Activated naive CD4-positive, alpha-beta T cell treated with anti-CD3 and anti-CD28 coated beads, Interleukin-2, amount 50 U/mL, for 72 hours (primary cell): ENCODE measurements around the gene EFCC1. TPM values are rescaled to one million over a fixed set of nuclear protein-coding genes. Genes with fewer than 3 reads are reported as not detected.
"Not testable (repeated sequence)": the region's sequence is repeated elsewhere in the genome, so short reads cannot be mapped to it uniquely, and the experiment has no call there.

Experiments
- ATAC-seq, 2 donors: fragments of 150-1000 bp; cut with Tn5 transposase; 2 replicates each; pipeline ENCODE4 v1.10.0; 2021; ENCODE audit warnings: mild to moderate bottlenecking in 2 of 2, moderate library complexity in 2 of 2
- DNase-seq, 2 donors: peaks; one replicate each; pipeline ENCODE4 v3.0.0; 2021 to 2022; ENCODE audit warnings: low spot score in 2 of 2
- H3K27ac Mint-ChIP-seq, 2 donors: one replicate each; pipeline ENCODE4 v1.8.0; 2022; ENCODE audit warnings: mild to moderate bottlenecking in 2 of 2, mixed read lengths in 2 of 2
- H3K36me3 Mint-ChIP-seq, 2 donors: one replicate each; pipeline ENCODE4 v1.8.0; 2022; ENCODE audit warnings: mixed read lengths in 2 of 2
- H3K9me3 Mint-ChIP-seq, 2 donors: one replicate each; pipeline ENCODE4 v1.8.0; 2022; ENCODE audit warnings: mixed read lengths in 2 of 2
- total RNA-seq, 2 donors: library from RNA; stranded (reverse); gene quantifications; one replicate each; pipeline ENCODE4 v1.2.3, GENCODE V29; 2022

The EFCC1 gene
- total RNA-seq, 2 donors from 2014 or later: 0.18 TPM; not detected in 1

- H3K9me3 Mint-ChIP-seq: no peaks in the 10 kb centered on the region
- H3K27ac Mint-ChIP-seq: peak overlapping the region in 1 of 2 donors; percentile 95
- DNase-seq (no peak), ATAC-seq (no peak)
- H3K36me3 Mint-ChIP-seq: no peaks in the 10 kb centered on the region
Observed at GRCh38 chr3:129054605-129055104, 53.6 kb downstream of the EFCC1 start.

- Mint-ChIP-seq H3K27ac (peak overlapping the region in 1 of 2 donors; percentile 11), H3K9me3 (no peaks in the 10 kb centered on the region), H3K36me3 (no peaks in the 10 kb centered on the region)
- ATAC-seq (no peak), DNase-seq (no peak)
Observed at GRCh38 chr3:129056451-129057173, 55.5 kb downstream of the EFCC1 start.

- DNase-seq (no peak), ATAC-seq (no peak)
- no peaks in the 10 kb centered on the region for H3K36me3 Mint-ChIP-seq
- H3K27ac Mint-ChIP-seq: peak overlapping the region in 1 of 2 donors; percentile 11
- no peaks in the 10 kb centered on the region for H3K9me3 Mint-ChIP-seq
Observed at GRCh38 chr3:129057249-129057648, 56.1 kb downstream of the EFCC1 start.

- ATAC-seq: peak in 1 of 2 donors; percentile 46
- DNase-seq: no peak
- Mint-ChIP-seq H3K36me3 (no peaks in the 10 kb centered on the region), H3K27ac (peak overlapping the region in 1 of 2 donors; percentile 14), H3K9me3 (no peaks in the 10 kb centered on the region)
Observed at GRCh38 chr3:129058441-129059200, 57.5 kb downstream of the EFCC1 start.

GRCh38 chr3:129059311-129059958 is 58.3 kb downstream of the EFCC1 start:
- no peak for DNase-seq
- Mint-ChIP-seq H3K36me3 (no peaks in the 10 kb centered on the region), H3K9me3 (no peaks in the 10 kb centered on the region), H3K27ac (no peak overlapping the region)
- no peak for ATAC-seq

GRCh38 chr3:129060276-129061022 is 59.3 kb downstream of the EFCC1 start, which contains the start of gene GP9:
Gene GP9 (plus strand): TSS chr3:129060779. CDS start chr3:129061740, 961 bp downstream.
- Mint-ChIP-seq H3K27ac (no peak within 1 kb of the TSS), H3K36me3 (no peaks in the 10 kb centered on the region), H3K9me3 (no peaks in the 10 kb centered on the region)
- DNase-seq: no peak
- peak in 1 of 2 donors; percentile 76 for ATAC-seq

GRCh38 chr3:129061023-129061887 is 60.2 kb downstream of the EFCC1 start:
- no peaks in the 10 kb centered on the region for H3K9me3 Mint-ChIP-seq
- no peak for ATAC-seq
- no peak for DNase-seq
- H3K36me3 Mint-ChIP-seq: no peaks in the 10 kb centered on the region
- no peak overlapping the region for H3K27ac Mint-ChIP-seq

- H3K27ac Mint-ChIP-seq: no peak overlapping the region
- ATAC-seq: no peak
- no peaks in the 10 kb centered on the region for H3K36me3 Mint-ChIP-seq
- H3K9me3 Mint-ChIP-seq: no peaks in the 10 kb centered on the region
- DNase-seq: no peak
Observed at GRCh38 chr3:129061888-129062834, 61.1 kb downstream of the EFCC1 start.

GRCh38 chr3:129063091-129063640 is 62.1 kb downstream of the EFCC1 start:
- peak overlapping the region in 1 of 2 donors; percentile 40 for H3K27ac Mint-ChIP-seq
- DNase-seq (no peak), ATAC-seq (no peak)
- H3K36me3 Mint-ChIP-seq: peaks cover 5 to 6% of the 10 kb centered on the region in 2 donors
- H3K9me3 Mint-ChIP-seq: peaks cover 0 to 5% of the 10 kb centered on the region in 2 donors

GRCh38 chr3:129063841-129064482 is 62.9 kb downstream of the EFCC1 start:
- H3K36me3 Mint-ChIP-seq: peaks cover 5 to 6% of the 10 kb centered on the region in 2 donors
- no peak overlapping the region for H3K27ac Mint-ChIP-seq
- ATAC-seq: no peak
- H3K9me3 Mint-ChIP-seq: peaks cover 0 to 5% of the 10 kb centered on the region in 2 donors
- DNase-seq: no peak

- H3K9me3 Mint-ChIP-seq: peaks cover 0 to 5% of the 10 kb centered on the region in 2 donors
- DNase-seq (no peak), ATAC-seq (no peak)
- no peak overlapping the region for H3K27ac Mint-ChIP-seq
- H3K36me3 Mint-ChIP-seq: peaks cover 10 to 11% of the 10 kb centered on the region in 2 donors
Observed at GRCh38 chr3:129065016-129065719, 64.1 kb downstream of the EFCC1 start.

GRCh38 chr3:129065720-129066073 is 64.6 kb downstream of the EFCC1 start:
- Mint-ChIP-seq H3K9me3 (peaks cover 0 to 5% of the 10 kb centered on the region in 2 donors), H3K36me3 (peaks cover 10 to 11% of the 10 kb centered on the region in 2 donors), H3K27ac (no peak overlapping the region)
- DNase-seq: no peak
- no peak for ATAC-seq

- not testable (repeated sequence) for DNase-seq, ATAC-seq, H3K27ac Mint-ChIP-seq, H3K9me3 Mint-ChIP-seq
- peaks cover 10 to 11% of the 10 kb centered on the region in 2 donors for H3K36me3 Mint-ChIP-seq
Observed at GRCh38 chr3:129067719-129068118, 66.6 kb downstream of the EFCC1 start.
